Keratinocyte (primary cell): Measurements from ENCODE around the gene CYP2E1.

Experiments
- EZH2 ChIP-seq: IDR thresholded peaks from one replicate; pipeline ENCODE4 v1.6.1; 2012; ENCODE audit warnings: inconsistent platforms, mild to moderate bottlenecking, low read length, moderate library complexity
- TF ChIP-seq, protein P1 (sequence below), 3 experiments: IDR thresholded peaks in 1 of 3; conservative IDR thresholded peaks in 1 of 3; optimal IDR thresholded peaks in 1 of 3; 2 replicates in 2 of 3; 3 replicates in 1 of 3; pipeline versions ENCODE3 to v1.5.1; 2011; ENCODE audit warnings: low read length in 3 of 3, mild to moderate bottlenecking in 3 of 3, moderate library complexity in 2 of 3, control low read depth in 1 of 3, inconsistent platforms in 1 of 3; ENCODE audit not compliant: insufficient read depth in 2 of 3; ENCODE audit errors: extremely low read depth in 1 of 3

DNA sequence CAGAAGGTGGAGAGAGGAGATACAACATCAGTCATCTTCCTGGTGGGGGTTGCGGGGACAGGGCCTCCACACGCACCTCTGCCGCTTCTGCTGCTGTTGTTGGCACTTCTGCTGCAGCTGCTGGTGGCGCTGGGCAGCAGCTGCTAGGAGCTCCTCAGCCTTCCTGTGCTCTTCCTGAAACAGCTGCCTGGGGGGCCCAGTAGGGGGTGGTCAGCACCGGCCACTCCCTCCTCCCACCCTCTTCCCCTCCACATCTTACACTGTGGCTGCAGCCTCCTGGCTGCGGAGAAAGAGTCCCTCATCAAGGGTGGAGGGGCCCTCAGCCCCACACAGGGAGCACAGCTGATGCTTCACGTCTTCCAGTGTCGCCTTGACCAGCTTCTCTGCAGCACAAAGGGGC, 28.4 kb downstream of the CYP2E1 start:
- TF ChIP-seq, protein P1, sequence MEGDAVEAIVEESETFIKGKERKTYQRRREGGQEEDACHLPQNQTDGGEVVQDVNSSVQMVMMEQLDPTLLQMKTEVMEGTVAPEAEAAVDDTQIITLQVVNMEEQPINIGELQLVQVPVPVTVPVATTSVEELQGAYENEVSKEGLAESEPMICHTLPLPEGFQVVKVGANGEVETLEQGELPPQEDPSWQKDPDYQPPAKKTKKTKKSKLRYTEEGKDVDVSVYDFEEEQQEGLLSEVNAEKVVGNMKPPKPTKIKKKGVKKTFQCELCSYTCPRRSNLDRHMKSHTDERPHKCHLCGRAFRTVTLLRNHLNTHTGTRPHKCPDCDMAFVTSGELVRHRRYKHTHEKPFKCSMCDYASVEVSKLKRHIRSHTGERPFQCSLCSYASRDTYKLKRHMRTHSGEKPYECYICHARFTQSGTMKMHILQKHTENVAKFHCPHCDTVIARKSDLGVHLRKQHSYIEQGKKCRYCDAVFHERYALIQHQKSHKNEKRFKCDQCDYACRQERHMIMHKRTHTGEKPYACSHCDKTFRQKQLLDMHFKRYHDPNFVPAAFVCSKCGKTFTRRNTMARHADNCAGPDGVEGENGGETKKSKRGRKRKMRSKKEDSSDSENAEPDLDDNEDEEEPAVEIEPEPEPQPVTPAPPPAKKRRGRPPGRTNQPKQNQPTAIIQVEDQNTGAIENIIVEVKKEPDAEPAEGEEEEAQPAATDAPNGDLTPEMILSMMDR (optimal IDR thresholded peaks at IDR 0.05 in 1 of 3, IDR thresholded peaks at IDR 0.05 in 1 of 3, conservative IDR thresholded peaks at IDR 0.05 in 1 of 3; ENCODE audit: extremely low read depth in 1 of 3, insufficient read depth in 2 of 3, low read length in 3 of 3), result no peak
- TF ChIP-seq EZH2, result no peak
